Hepatocyte (in vitro differentiated cells): ENCODE measurements around the gene TNFRSF1B.

Experiments used
- CTCF ChIP-seq: fragments of 200-600 bp; sonication (generic); IDR thresholded peaks from 2 replicates; pipeline ENCODE4 v1.5.1; 2016; ENCODE audit warnings: antibody characterized with exemption, mild to moderate bottlenecking; ENCODE audit not compliant: poor library complexity
- EZH2 ChIP-seq: fragments of 200-600 bp; sonication (generic); IDR thresholded peaks from 2 replicates; pipeline ENCODE4 v1.6.1; 2016; ENCODE audit warnings: antibody characterized with exemption, mild to moderate bottlenecking, borderline replicate concordance
- EZH2phosphoT487 ChIP-seq: fragments of 200-600 bp; sonication (generic); IDR thresholded peaks from one replicate; pipeline ENCODE4 v1.6.1; 2018; ENCODE audit warnings: antibody characterized with exemption, mild to moderate bottlenecking, low read depth, moderate library complexity; ENCODE audit not compliant: unreplicated experiment, severe bottlenecking

DNA sequence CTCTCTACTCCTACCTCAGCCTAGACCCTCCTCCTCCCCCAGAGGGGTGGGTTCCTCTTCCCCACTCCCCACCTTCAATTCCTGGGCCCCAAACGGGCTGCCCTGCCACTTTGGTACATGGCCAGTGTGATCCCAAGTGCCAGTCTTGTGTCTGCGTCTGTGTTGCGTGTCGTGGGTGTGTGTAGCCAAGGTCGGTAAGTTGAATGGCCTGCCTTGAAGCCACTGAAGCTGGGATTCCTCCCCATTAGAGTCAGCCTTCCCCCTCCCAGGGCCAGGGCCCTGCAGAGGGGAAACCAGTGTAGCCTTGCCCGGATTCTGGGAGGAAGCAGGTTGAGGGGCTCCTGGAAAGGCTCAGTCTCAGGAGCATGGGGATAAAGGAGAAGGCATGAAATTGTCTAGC is 41.5 kb downstream of the TNFRSF1B start:
- TF ChIP-seq CTCF = no peak
- no peak for TF ChIP-seq EZH2phosphoT487
- TF ChIP-seq EZH2 = no peak
